ENCODE results near the gene MRPS6. TPM values are rescaled to one million over a fixed set of nuclear protein-coding genes. Genes with fewer than 3 reads are reported as not detected.

Gene MRPS6
- total RNA-seq, 1 donor from 2014 or later: 40.2 TPM

DNA sequence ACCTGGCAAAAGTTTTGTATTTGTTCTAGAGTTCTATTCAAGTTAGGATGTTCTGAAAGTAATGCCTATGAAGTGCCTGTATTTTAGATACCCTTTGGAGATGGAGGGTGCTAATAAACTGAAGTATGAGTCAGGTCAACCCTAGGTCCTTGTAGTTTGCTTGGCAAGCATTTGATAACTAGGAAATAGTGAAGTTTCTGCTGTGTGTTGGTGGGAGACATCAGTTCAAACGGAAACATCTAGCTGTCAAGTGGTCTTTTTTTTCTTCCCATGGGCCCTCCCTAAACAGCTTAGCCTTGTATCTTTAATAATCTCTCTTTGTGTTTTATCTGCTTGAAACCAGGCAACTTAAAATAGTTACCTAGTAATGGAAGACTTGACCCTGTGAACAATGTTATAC lies 4.5 kb downstream of the MRPS6 start:
- H3K27me3 Mint-ChIP-seq: no peaks in the 10 kb centered on the region
- peaks cover 76% of the 10 kb centered on the region for H3K4me1 Mint-ChIP-seq
- no peak for TF ChIP-seq CTCF (IDR thresholded peaks at IDR 0.05)
- no peaks in the 10 kb centered on the region for H3K9me3 Mint-ChIP-seq
- no peak overlapping the region for H3K4me3 Mint-ChIP-seq
- H3K27ac Mint-ChIP-seq: no peak overlapping the region
- POLR2A ChIA-PET: no interaction called here
- DNase-seq (no peak), ATAC-seq (ENCODE audit: low read depth) (no peak)
- peaks cover 39% of the 10 kb centered on the region for H3K36me3 Mint-ChIP-seq (ENCODE audit: low read depth)
- CTCF ChIA-PET: interaction anchor here (0.9 to 1.5 kb wide), 2 partner anchors 15 to 154 kb away, joined by 4 to 7 read pairs; no protein-coding TSS in a partner anchor
- intact Hi-C loops (cut with micrococcal nuclease): loop anchor here (10.0 kb wide), 2 partner anchors 127 to 1987 kb away; partner anchors contain the start of gene SETD4

- ATAC-seq (ENCODE audit: low read depth): no peak
- Mint-ChIP-seq H3K27ac (no peak overlapping the region), H3K9me3 (no peaks in the 10 kb centered on the region), H3K4me1 (peaks cover 84% of the 10 kb centered on the region), H3K27me3 (no peaks in the 10 kb centered on the region), H3K36me3 (ENCODE audit: low read depth) (peaks cover 46% of the 10 kb centered on the region), H3K4me3 (no peak overlapping the region)
- intact Hi-C loops (cut with micrococcal nuclease): loop anchor here (10.0 kb wide), 2 partner anchors 126 to 1986 kb away; partner anchors contain the start of gene SETD4
- TF ChIP-seq CTCF (IDR thresholded peaks at IDR 0.05): no peak
- POLR2A ChIA-PET: no interaction called here
- no peak for DNase-seq
- CTCF ChIA-PET: no interaction called here
These were observed 5.5 kb downstream of the MRPS6 start for GRCh38 chr21:34078915-34079314.

GRCh38 chr21:34080710-34081109 lies 7.3 kb downstream of the MRPS6 start:
- H3K27ac Mint-ChIP-seq: no peak overlapping the region
- no peak for DNase-seq
- no peak for ATAC-seq (ENCODE audit: low read depth)
- H3K9me3 Mint-ChIP-seq: no peaks in the 10 kb centered on the region
- POLR2A ChIA-PET: interaction anchor here (1.0 kb wide), 1 partner anchor 10 kb away, joined by 4 read pairs; no protein-coding TSS in a partner anchor
- peaks cover 74% of the 10 kb centered on the region for H3K4me1 Mint-ChIP-seq
- CTCF ChIA-PET: interaction anchor here (1.2 kb wide), 1 partner anchor 157 kb away, joined by 3 read pairs; no protein-coding TSS in a partner anchor
- intact Hi-C loops (cut with micrococcal nuclease): no loop called here
- peaks cover 47% of the 10 kb centered on the region for H3K36me3 Mint-ChIP-seq (ENCODE audit: low read depth)
- H3K27me3 Mint-ChIP-seq: no peaks in the 10 kb centered on the region
- TF ChIP-seq CTCF (IDR thresholded peaks at IDR 0.05): no peak
- H3K4me3 Mint-ChIP-seq: no peak overlapping the region

- TF ChIP-seq CTCF (IDR thresholded peaks at IDR 0.05): no peak
- ChIA-PET POLR2A (no interaction called here), CTCF (no interaction called here)
- Mint-ChIP-seq H3K36me3 (ENCODE audit: low read depth) (peaks cover 41% of the 10 kb centered on the region), H3K27me3 (no peaks in the 10 kb centered on the region), H3K9me3 (no peaks in the 10 kb centered on the region), H3K4me1 (peaks cover 55% of the 10 kb centered on the region), H3K4me3 (no peak overlapping the region), H3K27ac (no peak overlapping the region)
- intact Hi-C loops (cut with micrococcal nuclease): loop anchor here (1.0 kb wide), 1 partner anchor 8 kb away; no protein-coding TSS in a partner anchor
- ATAC-seq (ENCODE audit: low read depth): no peak
- no peak for DNase-seq
These were observed 9.4 kb downstream of the MRPS6 start for GRCh38 chr21:34082769-34083168.

DNA sequence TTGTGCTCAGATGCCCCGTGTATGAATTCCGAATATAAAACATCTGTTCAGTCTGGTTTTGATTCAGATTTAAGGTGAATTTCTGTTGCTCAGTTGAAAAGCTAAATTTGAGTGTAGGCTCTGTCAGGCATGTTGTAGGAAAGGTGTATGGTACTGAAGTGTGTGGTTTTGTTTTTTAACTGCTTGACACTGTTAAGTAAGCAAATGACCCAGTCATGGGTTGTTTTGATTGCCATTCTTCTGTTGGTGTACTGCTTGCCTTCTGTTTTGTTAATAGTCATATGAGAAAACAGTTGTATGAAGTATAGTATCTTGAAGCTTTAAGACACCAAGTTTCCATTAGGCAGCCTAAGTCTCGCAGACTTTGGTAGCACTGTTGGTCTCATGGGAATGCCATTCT lies 10.0 kb downstream of the MRPS6 start:
- intact Hi-C loops (cut with micrococcal nuclease): no loop called here
- no peak for DNase-seq
- CTCF ChIA-PET: no interaction called here
- H3K4me1 Mint-ChIP-seq: peaks cover 49% of the 10 kb centered on the region
- ATAC-seq (ENCODE audit: low read depth): no peak
- H3K27ac Mint-ChIP-seq: no peak overlapping the region
- TF ChIP-seq CTCF (IDR thresholded peaks at IDR 0.05): no peak
- POLR2A ChIA-PET: no interaction called here
- no peak overlapping the region for H3K4me3 Mint-ChIP-seq
- H3K27me3 Mint-ChIP-seq: no peaks in the 10 kb centered on the region
- H3K36me3 Mint-ChIP-seq (ENCODE audit: low read depth): peaks cover 39% of the 10 kb centered on the region
- H3K9me3 Mint-ChIP-seq: no peaks in the 10 kb centered on the region

Measured in activated B cell treated with CpG ODN at 0.5 μM for 24 hours (primary cell).